ENCODE measurements around the gene SASH1. TPM values are rescaled to one million over a fixed set of nuclear protein-coding genes. Genes with fewer than 3 reads are reported as not detected.
"Not testable (repeated sequence)": the region's sequence is repeated elsewhere in the genome, so short reads cannot be mapped to it uniquely, and the experiment has no call there.

Gene SASH1
- total RNA-seq, 1 experiment from 2014 or later: 12.3 TPM

DNA sequence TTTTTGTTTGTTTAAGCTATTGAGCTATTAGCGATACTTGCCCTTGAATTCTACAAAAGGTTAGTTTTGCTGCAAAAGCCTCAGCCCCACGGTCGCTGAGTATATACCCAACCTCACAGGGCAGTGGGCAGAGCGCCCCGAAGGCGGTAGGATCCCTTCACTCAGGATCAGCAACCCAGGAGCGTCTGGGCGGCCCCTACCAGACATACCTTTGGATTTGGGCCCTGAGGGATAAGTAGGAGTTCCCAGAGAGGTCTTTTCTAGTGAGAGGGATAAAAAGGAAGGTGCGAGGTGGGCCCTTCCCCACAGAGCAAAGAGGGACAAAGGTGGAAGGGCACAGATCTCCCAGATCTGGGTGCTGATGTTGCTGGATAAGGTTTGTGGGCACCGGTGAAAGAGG is 6.1 kb downstream of the SASH1 start:
- Mint-ChIP-seq H3K4me3 (ENCODE audit: low read depth, unreplicated experiment) (no peak overlapping the region), H3K9me3 (ENCODE audit: low read depth, unreplicated experiment) (no peaks in the 10 kb centered on the region), H3K27ac (ENCODE audit: unreplicated experiment) (no peak overlapping the region), H3K4me1 (ENCODE audit: low read depth, unreplicated experiment) (peaks cover 13% of the 10 kb centered on the region), H3K36me3 (ENCODE audit: insufficient read depth, unreplicated experiment) (no peaks in the 10 kb centered on the region), H3K27me3 (ENCODE audit: unreplicated experiment) (no peaks in the 10 kb centered on the region)
- CTCF ChIA-PET: no interaction called here
- no peak for TF ChIP-seq CTCF (IDR thresholded peaks at IDR 0.05; ENCODE audit: unreplicated experiment)
- DNase-seq: no peak
- BruUV-seq (replicated peaks): no TSS peak
- intact Hi-C loops (cut with micrococcal nuclease; ENCODE audit: unreplicated experiment): no loop called here

GRCh38 chr6:148349466-148349865 is 6.8 kb downstream of the SASH1 start:
- intact Hi-C loops (cut with micrococcal nuclease; ENCODE audit: unreplicated experiment): no loop called here
- DNase-seq: no peak
- H3K27me3 Mint-ChIP-seq (ENCODE audit: unreplicated experiment): no peaks in the 10 kb centered on the region
- H3K4me3 Mint-ChIP-seq (ENCODE audit: low read depth, unreplicated experiment): no peak overlapping the region
- TF ChIP-seq CTCF (IDR thresholded peaks at IDR 0.05; ENCODE audit: unreplicated experiment): no peak
- H3K27ac Mint-ChIP-seq (ENCODE audit: unreplicated experiment): no peak overlapping the region
- peaks cover 9% of the 10 kb centered on the region for H3K4me1 Mint-ChIP-seq (ENCODE audit: low read depth, unreplicated experiment)
- no peaks in the 10 kb centered on the region for H3K36me3 Mint-ChIP-seq (ENCODE audit: insufficient read depth, unreplicated experiment)
- no peaks in the 10 kb centered on the region for H3K9me3 Mint-ChIP-seq (ENCODE audit: low read depth, unreplicated experiment)
- no TSS peak for BruUV-seq (replicated peaks)
- CTCF ChIA-PET: no interaction called here

DNA sequence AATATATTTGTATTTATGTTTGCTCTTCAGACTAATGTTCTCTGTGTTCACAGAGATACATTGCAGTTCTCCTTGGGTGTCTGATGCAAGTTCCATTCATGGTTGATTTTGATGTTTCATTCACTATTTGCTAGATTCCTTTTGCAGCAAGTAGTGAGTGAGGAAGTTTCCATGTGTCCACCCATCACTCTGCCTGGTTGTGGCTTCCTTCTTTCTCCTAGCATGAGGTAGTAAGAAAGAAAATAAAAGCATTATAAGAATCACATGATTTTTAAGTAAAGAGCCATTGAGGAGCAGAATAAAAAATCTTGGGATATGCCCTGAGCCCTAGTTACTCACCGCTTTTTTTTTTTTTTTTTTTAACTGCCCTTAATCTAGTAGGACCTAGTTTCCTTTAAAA is 8.7 kb downstream of the SASH1 start:
- CTCF ChIA-PET: no interaction called here
- Mint-ChIP-seq H3K9me3 (ENCODE audit: low read depth, unreplicated experiment) (no peaks in the 10 kb centered on the region), H3K4me1 (ENCODE audit: low read depth, unreplicated experiment) (no peaks in the 10 kb centered on the region)

DNA sequence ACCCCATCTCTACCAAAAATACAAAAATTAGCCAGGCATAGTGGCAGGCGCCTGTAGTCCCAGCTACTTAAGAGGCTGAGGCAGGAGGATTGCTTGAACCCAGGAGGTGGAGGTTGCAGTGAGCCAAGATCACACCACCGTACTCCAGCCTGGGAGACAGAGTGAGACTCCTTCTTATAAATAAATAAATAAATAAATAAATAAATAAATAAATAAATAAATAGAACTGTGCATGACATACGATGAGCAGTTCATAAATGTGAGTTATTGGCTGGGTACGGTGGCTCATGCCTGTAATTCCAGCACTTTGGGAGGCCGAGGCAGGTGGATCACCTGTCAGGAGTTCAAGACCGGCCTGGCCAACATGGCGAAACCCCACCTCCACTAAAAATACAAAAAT is 9.8 kb downstream of the SASH1 start:
- H3K9me3 Mint-ChIP-seq (ENCODE audit: low read depth, unreplicated experiment); H3K36me3 Mint-ChIP-seq (ENCODE audit: insufficient read depth, unreplicated experiment); H3K4me3 Mint-ChIP-seq (ENCODE audit: low read depth, unreplicated experiment); intact Hi-C loops (cut with micrococcal nuclease; ENCODE audit: unreplicated experiment); H3K27ac Mint-ChIP-seq (ENCODE audit: unreplicated experiment); H3K27me3 Mint-ChIP-seq (ENCODE audit: unreplicated experiment); CTCF ChIA-PET; BruUV-seq (replicated peaks); DNase-seq; H3K4me1 Mint-ChIP-seq (ENCODE audit: low read depth, unreplicated experiment): not testable (repeated sequence)

More for the DNA sequence above, 8.7 kb downstream of the SASH1 start:
- no peaks in the 10 kb centered on the region for H3K27me3 Mint-ChIP-seq (ENCODE audit: unreplicated experiment)
- BruUV-seq (replicated peaks): no TSS peak
- no peak overlapping the region for H3K4me3 Mint-ChIP-seq (ENCODE audit: low read depth, unreplicated experiment)
- intact Hi-C loops (cut with micrococcal nuclease; ENCODE audit: unreplicated experiment): no loop called here
- H3K27ac Mint-ChIP-seq (ENCODE audit: unreplicated experiment): no peak overlapping the region
- H3K36me3 Mint-ChIP-seq (ENCODE audit: insufficient read depth, unreplicated experiment): no peaks in the 10 kb centered on the region
- TF ChIP-seq CTCF (IDR thresholded peaks at IDR 0.05; ENCODE audit: unreplicated experiment): no peak
- no peak for DNase-seq

DNA sequence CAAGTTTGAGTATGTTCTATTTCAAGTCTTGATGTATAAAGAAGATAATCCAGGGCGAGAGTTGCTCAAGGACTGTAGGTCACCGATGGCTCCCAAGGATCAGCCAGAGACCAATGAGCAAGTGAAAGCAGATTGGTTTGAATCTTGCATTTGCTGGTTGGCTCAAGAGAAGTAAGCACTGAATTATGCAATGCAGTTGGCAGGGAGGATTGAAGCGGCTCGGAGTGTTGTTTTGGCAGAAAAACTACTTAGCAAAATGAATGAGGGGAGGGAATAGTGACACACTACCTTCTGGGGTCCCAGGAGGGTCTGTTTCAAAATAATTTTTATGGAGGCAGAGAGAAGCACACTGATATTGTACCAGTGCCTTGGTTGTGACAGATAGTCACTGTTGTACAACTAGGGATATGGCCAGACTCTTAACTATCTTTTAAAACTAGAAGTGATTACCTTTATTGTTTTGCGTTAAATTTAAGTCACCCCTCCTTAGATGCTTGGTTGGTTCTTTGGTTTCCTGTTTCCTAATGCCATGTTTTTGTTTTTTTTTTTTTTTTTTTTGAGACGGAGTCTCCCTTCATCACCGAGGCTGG is 15.7 kb downstream of the SASH1 start:
- no peaks in the 10 kb centered on the region for H3K9me3 Mint-ChIP-seq (ENCODE audit: low read depth, unreplicated experiment)
- CTCF ChIA-PET: no interaction called here

More for the DNA sequence above, 15.7 kb downstream of the SASH1 start:
- intact Hi-C loops (cut with micrococcal nuclease; ENCODE audit: unreplicated experiment): no loop called here
- no peak overlapping the region for H3K4me3 Mint-ChIP-seq (ENCODE audit: low read depth, unreplicated experiment)
- H3K4me1 Mint-ChIP-seq (ENCODE audit: low read depth, unreplicated experiment): no peaks in the 10 kb centered on the region
- no TSS peak for BruUV-seq (replicated peaks)
- no peaks in the 10 kb centered on the region for H3K27me3 Mint-ChIP-seq (ENCODE audit: unreplicated experiment)
- no peak for DNase-seq
- H3K36me3 Mint-ChIP-seq (ENCODE audit: insufficient read depth, unreplicated experiment): no peaks in the 10 kb centered on the region
- H3K27ac Mint-ChIP-seq (ENCODE audit: unreplicated experiment): no peak overlapping the region
- TF ChIP-seq CTCF (IDR thresholded peaks at IDR 0.05; ENCODE audit: unreplicated experiment): no peak

All from Calu3 (cell line).